IPS-NIHi11 (cell line): ENCODE measurements around the gene ZNF490.
"Not testable (repeated sequence)": the region's sequence is repeated elsewhere in the genome, so short reads cannot be mapped to it uniquely, and the experiment has no call there.

Experiments
- DNase-seq: peaks from one replicate; pipeline ENCODE4 v3.0.0; 2012; ENCODE audit warnings: mixed read lengths, low spot score

ZNF490 gene

DNA sequence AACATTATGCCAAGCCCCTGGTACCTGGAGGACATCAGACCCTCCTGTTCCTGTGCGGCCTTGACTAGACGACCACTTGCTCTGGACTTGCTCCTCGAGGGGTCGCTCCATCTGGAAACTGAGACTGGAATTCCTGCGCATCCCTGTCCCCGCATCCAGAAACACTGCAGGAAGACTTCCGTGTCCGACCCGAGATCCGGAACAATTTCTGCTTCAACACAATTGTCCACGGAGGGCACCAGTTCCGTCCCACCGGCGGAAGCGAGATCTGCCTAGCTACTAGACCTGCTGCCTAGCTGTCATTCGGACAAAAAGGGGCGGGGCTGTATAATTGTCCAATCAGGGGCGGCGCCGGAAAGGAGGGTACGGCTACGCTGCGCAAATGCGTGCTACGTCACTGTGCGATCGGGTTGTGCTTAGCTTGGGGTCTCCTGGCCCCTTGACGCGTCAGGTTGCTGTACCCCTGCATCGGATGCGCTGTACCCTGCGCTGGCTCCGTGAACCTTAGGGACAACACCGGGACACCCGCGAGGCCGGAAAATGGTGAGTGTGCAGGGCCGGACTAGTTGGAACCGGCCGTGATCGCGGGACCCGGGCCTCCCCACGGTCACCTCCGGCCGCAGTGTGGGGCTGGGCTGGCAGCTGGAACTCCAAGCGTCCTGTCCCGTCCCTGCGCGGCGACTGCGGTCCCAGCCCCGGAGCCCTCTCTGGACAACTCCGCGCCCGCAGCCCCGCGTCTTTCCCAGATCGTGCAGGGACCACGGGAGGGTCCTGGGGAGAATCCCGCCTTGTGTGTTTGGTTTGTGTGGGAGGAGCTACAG lies at the start of gene ZNF490, which contains the start of gene ZNF791:
Gene ZNF490 (minus strand): TSS at position 274 of the 821 bp plus-strand sequence. CDS start 133 bp downstream, at position 141.
Gene ZNF791 (plus strand): TSS at position 381 of the 821 bp plus-strand sequence. CDS start 160 bp downstream, at position 541.
- DNase-seq = peak; percentile 99

DNA sequence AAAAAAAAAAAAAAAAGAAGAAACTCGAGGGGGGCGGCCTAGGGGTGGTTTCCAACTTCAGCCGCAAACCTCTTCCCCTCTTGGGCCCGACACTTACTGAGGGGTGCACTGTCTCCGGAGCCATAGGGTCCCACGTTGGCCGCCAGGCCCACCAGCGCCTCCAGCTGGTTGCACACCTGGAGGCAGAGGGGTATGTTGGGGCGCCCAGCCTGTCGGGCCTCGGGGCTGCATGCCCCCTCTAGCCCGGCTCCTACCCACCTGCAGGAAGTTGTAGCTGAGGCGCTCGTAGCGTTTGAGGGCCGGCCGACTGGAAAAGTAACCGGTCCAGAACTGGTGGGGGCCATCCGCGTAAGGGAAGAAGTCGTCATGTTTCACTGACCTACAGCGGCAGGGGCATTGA lies 47.4 kb upstream of the ZNF490 start:
- peak; percentile 41 for DNase-seq

DNA sequence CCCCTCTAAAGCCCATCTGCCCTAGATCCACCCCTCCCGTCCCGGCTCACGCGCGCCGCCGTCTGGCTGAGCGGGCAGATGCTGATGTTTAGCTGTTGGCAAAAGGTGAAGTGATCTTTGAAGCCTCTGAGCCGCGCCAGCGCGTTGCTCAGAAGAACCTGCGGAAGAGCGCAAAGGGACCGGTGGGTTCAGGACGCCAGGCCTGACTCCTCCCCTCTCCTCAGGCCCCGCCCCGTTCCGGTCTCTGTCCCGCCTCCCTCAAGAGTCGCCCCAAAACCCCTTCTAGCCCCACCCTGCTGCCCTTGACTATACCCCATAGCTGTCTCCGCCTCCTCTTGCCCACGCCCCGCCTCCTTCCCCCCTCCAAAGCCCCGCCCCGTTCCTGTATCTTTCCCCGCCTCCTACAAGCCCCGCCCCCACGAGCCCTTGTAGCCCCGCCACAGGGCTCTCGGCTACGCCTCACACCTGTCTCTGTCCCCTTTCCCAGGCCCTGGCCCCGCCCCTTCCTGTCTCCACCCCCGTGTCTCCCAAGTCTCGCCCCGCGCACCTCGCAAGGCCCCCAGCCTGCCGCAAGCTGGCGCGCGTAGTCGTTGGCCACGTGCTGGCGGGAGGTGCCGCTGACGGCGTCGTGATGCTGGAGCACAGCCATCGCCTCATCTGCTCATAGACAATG lies 46.4 kb upstream of the ZNF490 start:
- peak; percentile 90 for DNase-seq

DNA sequence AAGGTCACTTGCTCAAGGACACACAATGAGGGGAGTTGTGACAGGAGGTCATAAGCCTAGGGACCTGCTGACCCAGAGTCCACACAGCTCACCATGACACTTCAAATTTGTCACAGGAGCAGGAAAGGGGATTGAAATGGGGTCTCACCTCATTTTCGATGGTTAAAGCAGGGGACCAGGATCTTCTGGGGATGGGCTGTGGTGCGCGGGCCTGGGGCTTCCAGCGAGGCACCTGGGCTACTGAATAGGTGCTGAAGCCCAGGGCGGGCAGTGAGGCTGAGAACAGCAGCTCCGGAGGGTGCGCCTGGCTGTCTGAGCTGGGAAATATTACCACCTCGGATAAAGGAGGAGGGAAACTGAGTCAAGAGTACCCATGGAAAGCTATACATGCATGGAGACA lies 44.9 kb upstream of the ZNF490 start:
- DNase-seq = no peak

DNA sequence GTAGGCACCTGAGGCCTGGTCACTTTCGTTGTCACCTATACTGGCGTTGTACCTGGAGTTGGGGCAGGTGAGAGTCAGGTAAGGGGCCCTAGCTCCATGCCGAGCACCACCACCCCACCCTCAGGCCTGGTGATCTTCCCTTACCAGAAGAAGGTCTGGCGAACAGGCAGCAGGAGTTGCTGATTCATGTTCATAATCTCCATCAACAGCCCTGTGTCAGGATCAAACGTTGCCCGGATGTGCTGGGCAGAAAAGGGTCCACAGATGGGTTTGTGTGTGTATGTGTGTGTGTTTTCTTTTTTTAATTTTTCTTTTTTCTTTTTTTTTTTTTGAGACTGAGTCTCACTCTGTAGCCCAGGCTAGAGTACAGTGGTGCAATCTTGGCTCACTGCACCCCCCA lies 41.6 kb upstream of the ZNF490 start:
- no peak for DNase-seq

DNA sequence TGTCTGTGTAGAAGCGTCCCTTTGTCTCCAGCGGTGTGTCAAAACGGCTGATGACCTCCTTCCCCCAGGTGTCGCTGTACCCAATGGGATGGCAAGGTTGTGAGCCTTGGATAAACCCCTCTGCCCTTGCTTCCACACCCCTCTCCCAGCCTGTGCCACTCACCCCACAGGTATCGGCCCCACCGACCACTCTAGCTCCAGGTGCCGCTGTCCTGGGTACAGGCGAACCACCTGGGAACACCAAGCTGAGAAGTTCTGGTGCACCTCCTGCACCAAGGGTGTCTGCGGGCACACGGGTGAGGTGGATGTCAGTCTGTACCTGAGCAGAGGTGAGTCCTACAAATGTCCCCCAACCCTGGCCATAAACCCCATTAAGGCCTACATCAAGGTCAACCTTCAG lies 39.3 kb upstream of the ZNF490 start:
- DNase-seq = no peak

DNA sequence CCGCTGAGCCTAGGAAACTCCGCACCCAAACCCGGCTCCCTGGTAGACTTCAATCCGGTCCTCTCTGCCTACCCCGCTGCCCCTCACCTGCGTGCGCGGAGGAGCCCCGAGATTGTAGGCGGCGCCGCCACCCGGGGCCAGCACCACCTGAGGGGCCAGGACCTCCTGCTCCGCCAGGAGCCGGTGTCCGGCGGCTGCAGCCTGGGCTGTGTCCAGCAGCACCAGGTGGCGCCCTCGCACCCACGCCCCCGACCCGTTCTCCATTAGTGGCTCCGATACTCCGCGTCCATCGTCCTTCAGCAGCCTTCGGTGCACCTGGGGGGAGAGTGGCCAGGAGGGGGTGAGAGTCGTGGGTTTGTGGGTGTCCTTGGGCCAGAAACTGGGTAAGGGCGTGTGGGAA lies 37.5 kb upstream of the ZNF490 start:
- peak; percentile 82 for DNase-seq

DNA sequence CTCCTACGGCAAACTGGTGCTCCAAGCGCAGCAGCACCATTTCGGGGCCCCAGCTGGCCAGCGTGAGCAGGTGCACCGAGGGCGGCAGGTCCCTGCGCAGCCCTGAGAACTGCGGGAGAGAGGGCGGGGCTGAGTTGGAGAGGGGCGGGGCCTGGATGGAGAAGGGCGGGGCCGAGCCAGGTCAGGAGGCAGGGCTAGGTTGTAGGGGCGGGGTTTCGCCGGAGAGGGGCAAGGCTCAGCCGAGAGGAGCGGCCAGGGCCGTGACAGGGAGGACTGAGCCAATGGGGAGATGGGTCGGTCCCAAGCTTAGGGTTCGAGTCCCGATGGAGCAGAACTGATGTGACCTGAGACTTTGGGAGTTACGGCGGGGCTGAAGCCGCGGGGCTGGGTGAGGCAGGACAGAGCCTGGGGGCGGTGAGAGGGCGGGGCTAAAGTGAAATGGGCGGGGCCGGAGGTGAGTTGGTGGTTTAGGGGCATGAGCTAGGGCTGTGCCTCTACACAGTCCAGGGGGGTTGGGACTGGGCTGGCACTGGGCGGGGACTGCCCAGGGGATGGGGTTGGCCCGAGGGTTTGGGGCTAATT lies 37.0 kb upstream of the ZNF490 start:
- DNase-seq = peak; percentile 92

DNA sequence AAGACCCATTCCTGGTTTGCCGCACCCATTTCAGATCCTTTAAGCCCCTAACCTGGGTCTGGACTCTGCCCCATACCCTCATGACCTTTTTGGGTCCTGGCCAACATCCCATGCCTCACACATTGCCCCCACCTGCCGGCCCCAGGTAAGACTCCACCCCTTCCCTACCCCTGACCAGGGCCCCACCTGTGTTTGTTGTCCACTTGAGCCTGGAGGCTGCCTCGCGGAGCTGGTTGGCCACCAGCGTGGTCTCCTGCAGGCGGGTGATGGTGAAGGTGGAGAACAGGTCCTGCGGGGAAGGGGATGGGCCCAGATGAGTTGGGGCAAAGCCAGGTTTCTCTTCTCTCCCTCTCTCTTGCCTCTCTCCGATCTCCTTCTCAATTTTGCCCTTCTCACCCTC lies 36.4 kb upstream of the ZNF490 start:
- DNase-seq = no peak

DNA sequence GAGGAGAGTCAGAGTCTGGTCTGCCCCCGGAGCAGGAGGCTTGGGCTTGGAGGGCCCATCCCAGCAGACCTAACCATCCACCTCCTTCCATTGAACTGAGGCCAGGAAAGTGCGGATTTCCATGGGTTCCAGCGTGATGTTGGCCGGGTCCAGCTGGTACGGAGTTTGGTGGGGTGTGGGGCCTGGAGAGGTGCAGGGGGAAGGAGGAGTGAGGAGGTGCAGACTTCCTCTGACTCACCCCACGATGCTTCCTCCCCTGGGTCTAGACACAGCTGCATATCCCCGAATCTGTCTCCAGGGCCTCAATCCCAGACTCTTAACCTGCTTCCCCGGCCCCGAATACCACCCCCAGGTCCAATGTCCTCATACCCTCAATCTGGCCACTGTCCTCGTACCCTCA lies 35.9 kb upstream of the ZNF490 start:
- no peak for DNase-seq

DNA sequence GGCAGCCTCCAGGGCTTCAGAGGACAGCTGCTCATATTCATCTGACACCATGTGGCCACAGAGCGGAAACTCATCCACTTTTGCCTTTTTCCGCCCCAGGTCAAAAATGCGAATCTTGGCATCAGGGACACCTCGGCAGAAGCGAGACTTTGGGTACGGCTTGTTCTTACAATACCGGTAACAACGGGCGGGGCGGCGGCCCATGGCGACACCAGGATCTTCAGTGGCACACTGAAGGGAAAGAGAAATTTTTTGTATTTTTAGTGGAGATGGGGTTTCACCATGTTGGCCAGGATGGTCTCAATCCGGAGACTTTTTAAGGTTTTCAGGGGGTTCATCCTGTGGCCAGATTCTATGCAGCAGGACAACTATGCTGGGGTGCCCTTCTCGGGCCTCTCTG lies 33.1 kb upstream of the ZNF490 start:
- not testable (repeated sequence) for DNase-seq

DNA sequence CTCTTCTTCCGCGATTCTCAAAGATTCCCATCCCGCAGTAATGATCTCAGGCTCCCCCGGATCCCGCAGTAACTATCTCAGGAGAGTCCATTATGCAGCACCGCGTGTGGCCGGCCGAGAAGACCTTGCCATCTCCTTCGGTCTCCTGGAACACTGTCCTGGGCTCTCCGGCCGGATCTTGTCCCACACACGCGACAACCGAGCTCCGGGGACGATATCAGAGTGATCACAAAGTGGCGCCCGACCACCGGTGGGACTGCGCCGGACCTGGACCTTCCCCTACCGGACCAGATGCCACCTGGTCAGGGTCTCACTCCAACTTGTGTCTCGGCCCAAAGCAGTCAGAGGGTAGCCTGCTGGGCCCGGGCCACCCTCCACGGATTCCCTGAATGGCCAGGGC lies 31.9 kb upstream of the ZNF490 start:
- no peak for DNase-seq

DNA sequence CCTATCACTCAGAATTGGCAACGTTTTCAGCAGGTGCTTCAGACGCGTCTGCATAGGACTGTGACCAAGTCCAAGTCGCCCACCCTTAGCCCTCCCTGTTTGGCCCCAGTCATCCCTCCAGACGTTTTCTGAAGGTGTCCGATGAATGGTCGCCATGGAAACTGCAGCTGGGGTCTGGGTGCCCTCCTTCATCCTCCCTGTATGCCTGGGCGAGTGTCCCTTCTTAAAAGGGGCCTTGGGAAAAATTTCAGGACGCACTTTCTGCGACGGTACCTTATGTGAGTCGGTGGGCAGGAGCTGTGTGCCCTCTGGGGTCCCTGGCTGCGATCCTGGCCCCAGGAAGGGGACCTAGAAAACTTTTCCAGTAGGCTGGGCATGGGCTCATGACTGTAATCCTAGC lies 30.8 kb upstream of the ZNF490 start:
- no peak for DNase-seq

DNA sequence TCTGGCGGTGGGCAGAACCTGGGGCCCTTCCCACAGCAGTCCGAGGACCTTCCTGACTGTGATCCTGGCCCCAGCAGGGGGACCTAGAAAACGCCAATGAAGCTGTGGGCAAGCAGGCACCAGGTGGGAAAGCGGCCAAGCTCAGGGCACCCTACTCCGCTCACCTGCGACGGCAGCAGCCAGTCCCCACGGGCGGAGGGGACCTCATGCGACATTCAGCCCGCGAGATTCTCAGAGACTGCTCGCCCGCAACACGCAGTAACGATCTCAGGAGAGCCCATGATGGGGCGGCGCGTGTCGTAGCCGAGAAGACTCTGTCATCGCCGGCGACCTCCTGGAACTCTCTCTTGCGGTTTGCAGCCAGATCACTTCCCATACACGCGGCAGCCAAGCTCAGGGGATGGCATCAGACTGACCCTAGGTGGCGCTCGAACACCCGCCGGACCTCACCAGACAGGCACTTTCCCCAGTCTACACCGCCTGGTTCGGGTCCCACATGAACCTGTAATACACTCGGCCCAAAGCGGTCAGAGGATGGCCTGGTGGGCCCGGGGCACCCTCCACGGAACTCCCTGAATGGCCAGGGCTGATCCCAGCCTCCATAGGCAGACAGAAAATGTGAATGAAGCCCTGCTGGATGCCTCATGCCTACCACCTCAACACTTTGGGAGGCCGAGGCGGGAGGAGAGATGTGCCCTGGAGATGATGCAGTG lies 29.4 kb upstream of the ZNF490 start:
- peak; percentile 92 for DNase-seq

DNA sequence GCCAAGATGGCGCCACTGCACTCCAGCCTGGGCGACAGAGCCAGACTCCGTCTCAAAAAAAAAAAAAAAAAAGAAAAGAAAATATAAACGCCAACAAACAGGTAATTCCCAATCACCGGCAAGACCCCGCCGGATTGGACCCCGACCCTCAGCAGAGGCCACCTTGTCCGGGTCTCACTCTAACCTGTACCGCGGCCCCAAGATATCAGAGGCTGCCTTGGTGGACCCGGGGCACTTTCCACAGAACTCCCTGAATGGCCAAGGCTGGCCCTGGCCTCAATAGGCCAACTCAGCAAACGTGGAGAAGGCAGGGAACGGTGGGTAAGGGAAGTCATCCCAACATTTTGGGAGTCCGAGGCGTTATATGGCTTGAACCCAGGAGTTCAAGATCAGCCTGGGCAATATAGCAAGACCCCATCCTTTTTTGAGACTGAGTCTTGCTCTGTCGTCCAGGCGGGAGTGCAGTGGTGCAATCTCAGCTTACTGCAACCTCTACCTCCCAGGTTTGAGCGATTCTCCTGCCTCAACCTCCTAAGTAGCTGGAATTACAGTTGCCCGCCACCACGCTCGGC lies 28.1 kb upstream of the ZNF490 start:
- DNase-seq = no peak

DNA sequence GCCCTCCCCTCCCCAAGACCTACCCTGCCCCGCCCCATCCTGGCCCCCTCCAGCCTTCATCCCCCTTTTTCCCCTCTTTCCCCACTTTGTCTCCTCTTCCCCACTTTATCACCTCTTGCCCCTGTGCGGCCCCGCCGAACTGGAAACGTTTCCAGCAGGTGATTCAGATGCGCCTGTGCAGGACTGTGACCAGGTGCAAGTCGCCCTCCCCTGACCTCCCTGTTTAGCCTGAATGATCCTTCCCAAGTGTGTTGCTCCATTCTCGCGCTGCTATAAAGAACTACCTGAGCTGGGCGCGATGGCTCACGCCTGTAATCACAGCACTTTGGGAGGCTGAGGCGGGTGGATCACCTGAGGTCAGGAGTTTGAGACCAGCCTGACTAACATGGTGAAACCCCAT lies 26.0 kb upstream of the ZNF490 start:
- DNase-seq = no peak

DNA sequence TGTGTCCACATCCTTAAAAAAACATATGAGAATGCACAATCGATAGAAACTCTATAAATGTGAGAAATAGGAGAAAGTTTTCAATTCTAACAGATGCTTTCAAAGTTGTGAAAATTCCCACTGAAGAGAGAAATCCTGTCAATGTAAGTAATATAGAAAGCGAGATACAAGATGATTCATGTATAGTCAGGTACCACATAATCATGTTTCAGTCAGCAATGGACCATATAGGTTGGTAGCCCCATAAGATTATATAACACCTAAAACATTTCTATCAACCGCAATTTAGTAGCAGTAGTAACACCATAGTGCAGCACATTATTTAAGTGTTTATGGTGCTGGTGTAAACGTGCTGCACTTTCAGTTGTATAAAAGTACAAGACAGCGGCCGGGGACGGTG lies 18.6 kb upstream of the ZNF490 start:
- DNase-seq = no peak

DNA sequence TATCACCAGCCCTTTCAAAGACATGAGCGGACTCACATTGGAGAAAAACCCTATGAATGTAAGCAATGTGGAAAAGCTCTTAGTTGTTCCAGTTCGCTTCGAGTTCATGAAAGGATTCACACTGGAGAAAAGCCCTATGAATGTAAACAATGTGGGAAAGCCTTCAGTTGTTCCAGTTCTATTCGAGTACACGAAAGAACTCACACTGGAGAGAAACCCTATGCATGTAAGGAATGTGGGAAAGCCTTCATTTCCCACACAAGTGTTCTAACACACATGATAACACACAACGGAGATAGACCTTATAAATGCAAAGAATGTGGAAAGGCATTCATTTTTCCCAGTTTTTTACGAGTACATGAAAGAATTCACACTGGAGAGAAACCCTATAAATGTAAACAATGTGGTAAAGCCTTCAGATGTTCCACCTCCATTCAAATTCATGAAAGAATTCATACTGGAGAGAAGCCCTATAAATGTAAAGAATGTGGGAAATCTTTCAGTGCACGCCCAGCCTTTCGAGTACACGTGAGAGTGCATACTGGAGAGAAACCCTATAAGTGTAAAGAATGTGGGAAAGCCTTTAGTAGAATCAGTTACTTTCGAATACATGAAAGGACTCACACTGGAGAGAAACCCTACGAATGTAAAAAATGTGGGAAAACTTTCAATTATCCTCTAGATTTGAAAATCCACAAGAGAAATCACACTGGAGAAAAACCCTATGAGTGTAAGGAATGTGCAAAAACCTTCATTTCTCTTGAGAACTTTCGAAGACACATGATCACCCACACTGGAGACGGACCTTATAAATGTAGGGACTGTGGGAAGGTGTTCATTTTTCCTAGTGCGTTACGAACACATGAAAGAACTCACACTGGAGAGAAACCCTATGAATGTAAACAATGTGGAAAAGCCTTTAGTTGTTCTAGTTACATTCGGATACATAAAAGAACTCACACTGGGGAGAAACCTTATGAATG lies 17.7 kb upstream of the ZNF490 start:
- DNase-seq = no peak

DNA sequence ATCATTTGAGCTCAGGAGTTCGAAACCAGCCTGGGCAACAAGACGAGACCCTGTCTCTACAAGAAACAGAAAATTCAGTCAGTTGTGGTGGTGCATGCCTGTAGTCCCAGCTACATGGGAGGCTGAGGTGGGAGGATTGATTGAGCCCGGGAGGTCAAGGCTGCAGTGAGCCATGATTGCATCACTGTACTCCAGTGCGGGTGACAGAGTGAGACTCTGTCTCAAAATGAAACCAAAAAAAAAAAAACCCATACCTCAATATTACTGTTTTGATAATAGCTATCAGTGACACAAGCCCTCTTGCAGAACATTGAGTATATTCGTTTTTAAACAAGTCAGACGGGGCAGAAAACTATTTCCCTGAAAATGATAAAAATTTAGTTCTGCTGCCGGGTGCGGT lies 16.3 kb upstream of the ZNF490 start:
- no peak for DNase-seq

DNA sequence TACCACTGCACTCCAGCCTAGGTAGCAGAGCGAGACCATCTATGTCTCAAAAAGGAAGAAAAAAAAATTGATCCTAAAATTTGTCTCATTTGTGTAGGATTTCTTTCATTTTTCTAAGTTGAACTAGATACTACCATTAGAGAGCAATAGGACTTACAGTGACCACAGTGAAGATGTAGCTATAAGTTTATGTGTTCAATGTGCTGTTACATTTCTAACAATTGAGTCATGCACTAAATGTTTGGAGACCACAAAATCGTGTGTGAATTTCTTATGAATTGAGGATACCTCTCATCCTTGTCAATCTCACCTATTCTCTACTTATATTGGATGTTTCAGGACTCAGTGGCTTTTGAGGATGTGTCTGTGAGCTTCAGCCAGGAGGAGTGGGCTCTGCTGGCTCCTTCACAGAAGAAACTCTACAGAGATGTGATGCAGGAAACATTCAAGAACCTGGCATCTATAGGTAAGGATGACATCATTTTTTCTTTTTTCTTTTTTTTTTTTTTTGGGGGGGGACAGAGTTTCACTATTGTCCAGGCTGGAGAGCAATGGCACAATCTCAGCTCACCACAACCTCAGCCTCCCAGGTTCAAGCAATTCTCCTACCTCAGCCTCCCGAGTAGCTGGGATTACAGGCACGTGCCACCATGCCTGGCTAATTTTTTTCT lies 12.9 kb upstream of the ZNF490 start:
- DNase-seq = no peak
